Endothelial cell of umbilical vein (primary cell): ENCODE data around the gene NCOA5. TPM values are rescaled to one million over a fixed set of nuclear protein-coding genes. Genes with fewer than 3 reads are reported as not detected.
A peak's percentile ranks its signal among the peaks of the same experiment; 100 is the strongest.

Experiments used
- BruUV-seq: library from RNA; stranded (reverse); fragments of 400-500 nt; replicated peaks from 2 replicates; lab custom pipeline; 2021; lab: Mats Ljungman, UMichigan
- CTCF ChIA-PET: fragments of 300-600, 350-600 bp; sonication (Branson Sonifier 250); formaldehyde crosslinking; loops from one replicate; lab custom pipeline; 2021; ENCODE audit warnings: antibody characterized with exemption, inconsistent platforms; lab: Charles Lee
- POLR2A ChIA-PET: fragments of 300-600, 350-600 bp; sonication (Branson Sonifier 250); formaldehyde crosslinking; loops from one replicate; lab custom pipeline; 2021; ENCODE audit warnings: antibody characterized with exemption, inconsistent platforms; lab: Charles Lee
- DNase-seq: peaks from one replicate; pipeline ENCODE4 v3.0.0-alpha.2; 2011; ENCODE audit warnings: low read depth, low spot score
- FAIRE-seq: peaks from 2 replicates; lab custom pipeline; 2011; peaks lifted over from hg19 to GRCh38; lab: Jason Lieb, UNC
- H2AFZ ChIP-seq: 2 replicates; pipeline ENCODE4 v1.6.0; 2012; ENCODE audit warnings: low read depth, low read length, control low read depth, inconsistent platforms
- H3K27ac ChIP-seq: 2 replicates; pipeline ENCODE4 v1.5.1; 2011; ENCODE audit warnings: low read depth, mild to moderate bottlenecking, control low read depth, low read length, moderate library complexity; ENCODE audit not compliant: insufficient read depth
- H3K27me3 ChIP-seq, 2 experiments: 2 replicates each; pipeline versions ENCODE4 v1.6.0 to v1.6.1; 2011; ENCODE audit warnings: low read length in 2 of 2, mixed read lengths in 1 of 2; ENCODE audit not compliant: control insufficient read depth in 2 of 2, insufficient read depth in 2 of 2
- H3K36me3 ChIP-seq, 2 experiments: 2 replicates in 1 of 2; 3 replicates in 1 of 2; pipeline ENCODE4 v1.5.1; 2011; ENCODE audit warnings: low read length in 2 of 2, mild to moderate bottlenecking in 1 of 2, moderate library complexity in 1 of 2; ENCODE audit not compliant: control insufficient read depth in 2 of 2, insufficient read depth in 2 of 2; ENCODE audit errors: extremely low read depth in 1 of 2
- H3K4me1 ChIP-seq: 3 replicates; pipeline ENCODE4 v1.5.1; 2011; ENCODE audit warnings: mild to moderate bottlenecking, low read length; ENCODE audit not compliant: control insufficient read depth, insufficient read depth; ENCODE audit errors: extremely low read depth
- H3K4me2 ChIP-seq: 2 replicates; pipeline ENCODE4 v1.6.1; 2011; ENCODE audit warnings: low read length, control low read depth, mixed read lengths; ENCODE audit not compliant: insufficient read depth
- H3K4me3 ChIP-seq, 3 experiments: fragments of 200-600 bp in 1 of 3; sonication (generic), shearing (Covaris generic) in 1 of 3; replicated peaks in 1 of 3; 2 replicates each; pipeline ENCODE4 v1.5.1; 2011 to 2016; ENCODE audit warnings: control low read depth in 3 of 3, low read length in 3 of 3, mild to moderate bottlenecking in 2 of 3, inconsistent platforms in 1 of 3, low read depth in 1 of 3, moderate library complexity in 1 of 3; ENCODE audit not compliant: insufficient read depth in 1 of 3
- H3K79me2 ChIP-seq: 2 replicates; pipeline ENCODE4 v1.6.0; 2012; ENCODE audit warnings: low read length, inconsistent platforms; ENCODE audit not compliant: control insufficient read depth, insufficient read depth
- H3K9ac ChIP-seq: replicated peaks from 2 replicates; pipeline ENCODE3; 2011; ENCODE audit warnings: low read length, control low read depth; ENCODE audit not compliant: insufficient read depth; ENCODE audit errors: extremely low read depth
- H3K9me1 ChIP-seq: replicated peaks from 3 replicates; pipeline ENCODE4 v1.6.0; 2011; ENCODE audit warnings: mild to moderate bottlenecking, low read length; ENCODE audit not compliant: control insufficient read depth, insufficient read depth; ENCODE audit errors: extremely low read depth
- H3K9me3 ChIP-seq: replicated peaks from 2 replicates; pipeline ENCODE4 v1.5.1; 2012; ENCODE audit warnings: low read length, inconsistent platforms; ENCODE audit not compliant: control insufficient read depth, insufficient read depth
- H4K20me1 ChIP-seq: replicated peaks from 2 replicates; pipeline ENCODE3; 2011; ENCODE audit warnings: mild to moderate bottlenecking, low read length; ENCODE audit not compliant: control insufficient read depth, insufficient read depth; ENCODE audit errors: extremely low read depth
- CTCF ChIP-seq, 2 donors: IDR thresholded peaks; 1 replicate in 1 of 2; 2 replicates in 1 of 2; pipeline ENCODE4 v1.5.1; 2011; ENCODE audit warnings: low read length in 2 of 2, mild to moderate bottlenecking in 2 of 2, moderate library complexity in 2 of 2, control low read depth in 1 of 2, inconsistent platforms in 1 of 2, low read depth in 1 of 2; ENCODE audit not compliant: insufficient read depth in 1 of 2; ENCODE audit errors: extremely low read depth in 1 of 2
- EZH2 ChIP-seq: IDR thresholded peaks from 2 replicates; pipeline ENCODE4 v1.6.1; 2012; ENCODE audit warnings: borderline replicate concordance, low read depth, mild to moderate bottlenecking, moderate library complexity, low read length, inconsistent platforms; ENCODE audit not compliant: severe bottlenecking
- FOS ChIP-seq: IDR thresholded peaks from 2 replicates; pipeline ENCODE4 v1.6.1; 2011; ENCODE audit warnings: mild to moderate bottlenecking, low read length, moderate library complexity, borderline replicate concordance; ENCODE audit not compliant: insufficient read depth
- JUN ChIP-seq: IDR thresholded peaks from 2 replicates; pipeline ENCODE4 v1.6.1; 2011; ENCODE audit warnings: borderline replicate concordance, low read depth; ENCODE audit not compliant: insufficient read length, insufficient read depth
- MYC ChIP-seq: IDR thresholded peaks from one replicate; pipeline ENCODE4 v1.6.1; 2011; ENCODE audit warnings: mild to moderate bottlenecking, low read depth, low read length
- POLR2A ChIP-seq: IDR thresholded peaks from 2 replicates; pipeline ENCODE4 v1.6.1; 2012; ENCODE audit warnings: low read depth, mild to moderate bottlenecking, control low read depth, low read length
- POLR2AphosphoS5 ChIP-seq: IDR thresholded peaks from 2 replicates; pipeline ENCODE4 v1.6.1; 2012; ENCODE audit warnings: low read depth, mild to moderate bottlenecking, control low read depth, low read length, moderate library complexity; ENCODE audit not compliant: insufficient read depth
- dilution Hi-C: fragments of 300-500 bp; cut with MboI; formaldehyde crosslinking; loops from one replicate; pipeline ENCODE4 v1.15.0; 2019; ENCODE audit warnings: low sequenced_read_pairs; ENCODE audit not compliant: extremely low pct_ligation_motif_present
- intact Hi-C: fragments of 100-400 bp; cut with micrococcal nuclease; formaldehyde crosslinking; loops from one replicate; pipeline ENCODE4 v1.10.0; 2022
- polyA plus RNA-seq, 4 experiments: library from polyadenylated mRNA; depleted of rRNA in 3 of 4; stranded (reverse) in 3 of 4; unstranded in 1 of 4; fragments of >200 nt; gene quantifications; 2 replicates each; pipeline versions ENCODE4 v1.2.1 to v1.2.3, GENCODE V29; 2011 to 2012; ENCODE audit warnings: missing spikeins in 1 of 4
- total RNA-seq: library from RNA; stranded (reverse); gene quantifications from 2 replicates; pipeline ENCODE4 v1.2.3, GENCODE V29; 2021

Gene NCOA5
- total and polyA plus RNA-seq, 2 donors (not counting 3 experiments of a cell fraction or from before 2014, with no cell fraction given), result 32.0 to 39.5 TPM

- no peaks in the 10 kb centered on the region for H3K9me3 ChIP-seq
- ChIA-PET CTCF (interaction anchor here (1.3 to 1.5 kb wide), 2 partner anchors 9 to 18 kb away, joined by 4 to 5 read pairs; no protein-coding TSS in a partner anchor), POLR2A (no interaction called here)
- FAIRE-seq, result no peak
- no peaks in the 10 kb centered on the region for H3K4me1 ChIP-seq
- H3K4me3 ChIP-seq, result no peak overlapping the region
- H3K9ac ChIP-seq, result no peak overlapping the region
- intact Hi-C loops, result no loop called here
- H2AFZ ChIP-seq, result no peak overlapping the region
- peaks cover 44 to 47% of the 10 kb centered on the region in 2 experiments for H3K27me3 ChIP-seq
- H3K4me2 ChIP-seq, result no peak overlapping the region
- H3K79me2 ChIP-seq, result no peaks in the 10 kb centered on the region
- H4K20me1 ChIP-seq, result no peaks in the 10 kb centered on the region
- H3K9me1 ChIP-seq, result no peaks in the 10 kb centered on the region
- no peak for TF ChIP-seq MYC
- TF ChIP-seq FOS, result no peak
- TF ChIP-seq EZH2, result peak; percentile 75
- TF ChIP-seq POLR2AphosphoS5, result no peak
- DNase-seq, result no peak
- H3K27ac ChIP-seq, result no peak overlapping the region
- no TSS peak for BruUV-seq
- dilution Hi-C loops, result no loop called here
- H3K36me3 ChIP-seq, result no peaks in the 10 kb centered on the region
These were observed 58.0 kb downstream of the NCOA5 start for GRCh38 chr20:46031701-46032254.

- dilution Hi-C loops (no loop called here), intact Hi-C loops (no loop called here)
- FAIRE-seq, result no peak
- TF ChIP-seq EZH2, result peak; percentile 17
- TF ChIP-seq CTCF (IDR thresholded peaks at IDR 0.05; ENCODE audit: extremely low read depth in 1 of 2, insufficient read depth in 1 of 2, low read depth in 1 of 2, low read length in 2 of 2), result no peak
- no peak for TF ChIP-seq JUN
- no peak for TF ChIP-seq MYC
- no peak for TF ChIP-seq POLR2AphosphoS5
- TF ChIP-seq POLR2A, result no peak
- H3K9me1 ChIP-seq, result no peaks in the 10 kb centered on the region
- BruUV-seq, result no TSS peak
- no peak for DNase-seq
- no peaks in the 10 kb centered on the region for H3K79me2 ChIP-seq
- H4K20me1 ChIP-seq, result no peaks in the 10 kb centered on the region
- no peaks in the 10 kb centered on the region for H3K9me3 ChIP-seq
- CTCF ChIA-PET, result interaction anchor here (1.3 to 1.5 kb wide), 2 partner anchors 8 to 17 kb away, joined by 4 to 5 read pairs; no protein-coding TSS in a partner anchor
- H3K9ac ChIP-seq, result no peak overlapping the region
- POLR2A ChIA-PET, result no interaction called here
- peaks cover 44 to 47% of the 10 kb centered on the region in 2 experiments for H3K27me3 ChIP-seq
- no peak overlapping the region for H3K4me2 ChIP-seq
- no peak overlapping the region for H3K4me3 ChIP-seq
- H3K36me3 ChIP-seq, result no peaks in the 10 kb centered on the region
- H3K27ac ChIP-seq, result no peak overlapping the region
- no peak overlapping the region for H2AFZ ChIP-seq
- H3K4me1 ChIP-seq, result no peaks in the 10 kb centered on the region
These were observed 58.7 kb downstream of the NCOA5 start for GRCh38 chr20:46031014-46031569.
